Loucy (cell line): ENCODE data around the gene TMEM117.

Experiments
- H2AFZ ChIP-seq: fragments of 200-600 bp; sonication (generic); 2 replicates; pipeline ENCODE4 v1.6.0; 2016; ENCODE audit warnings: antibody characterized with exemption, mild to moderate bottlenecking, low read length, moderate library complexity
- H3F3A ChIP-seq: fragments of 200-600 bp; 2 replicates; pipeline ENCODE4 v1.6.0; 2016; ENCODE audit warnings: antibody characterized with exemption, low read depth, mild to moderate bottlenecking
- H3K27me3 ChIP-seq: fragments of 200-600 bp; sonication (generic); 2 replicates; pipeline ENCODE4 v1.6.1; 2014; ENCODE audit warnings: low read length, mild to moderate bottlenecking; ENCODE audit not compliant: insufficient read depth, poor library complexity, severe bottlenecking
- H3K36me3 ChIP-seq: fragments of 200-600 bp; sonication (generic); 2 replicates; pipeline ENCODE4 v1.6.1; 2016; ENCODE audit warnings: low read length; ENCODE audit not compliant: insufficient read depth
- H3K4me1 ChIP-seq: fragments of 200-600 bp; sonication (generic); 2 replicates; pipeline ENCODE4 v1.5.1; 2014; ENCODE audit warnings: low read length, mild to moderate bottlenecking; ENCODE audit not compliant: insufficient read depth, poor library complexity, severe bottlenecking
- H3K4me2 ChIP-seq: fragments of 200-600 bp; sonication (generic); 2 replicates; pipeline ENCODE4 v1.6.0; 2014; ENCODE audit warnings: antibody characterized with exemption, low read length, low read depth, mild to moderate bottlenecking; ENCODE audit not compliant: poor library complexity, severe bottlenecking
- H3K4me3 ChIP-seq: fragments of 200-600 bp; sonication (generic); 2 replicates; pipeline ENCODE4 v1.5.1; 2014; ENCODE audit warnings: low read length, mild to moderate bottlenecking, mixed read lengths; ENCODE audit not compliant: poor library complexity, severe bottlenecking
- H3K79me2 ChIP-seq: fragments of 200-600 bp; sonication (generic); 2 replicates; pipeline ENCODE4 v1.6.1; 2014; ENCODE audit warnings: low read length; ENCODE audit not compliant: insufficient read depth
- H3K9ac ChIP-seq: fragments of 200-600 bp; sonication (generic); 2 replicates; pipeline ENCODE4 v1.6.0; 2014; ENCODE audit warnings: mild to moderate bottlenecking, low read depth, low read length, moderate library complexity; ENCODE audit not compliant: poor library complexity, severe bottlenecking
- H3K9me2 ChIP-seq: fragments of 200-600 bp; sonication (generic); replicated peaks from 2 replicates; pipeline ENCODE4 v1.6.1; 2016; ENCODE audit warnings: low read depth, low read length, mixed read lengths
- H3K9me3 ChIP-seq: fragments of 200-600 bp; sonication (generic); 2 replicates; pipeline ENCODE4 v1.6.1; 2014; ENCODE audit warnings: mild to moderate bottlenecking, antibody characterized with exemption, low read length, low read depth; ENCODE audit not compliant: insufficient read depth
- H4K20me1 ChIP-seq: fragments of 200-600 bp; sonication (generic); 2 replicates; pipeline ENCODE4 v1.6.0; 2014; ENCODE audit warnings: antibody characterized with exemption, low read length, mild to moderate bottlenecking; ENCODE audit not compliant: insufficient read depth, poor library complexity, severe bottlenecking
- CTCF ChIP-seq: fragments of 200-600 bp; sonication (generic); conservative IDR thresholded peaks from 2 replicates; pipeline ENCODE4 v1.5.1; 2014; ENCODE audit warnings: mild to moderate bottlenecking, antibody characterized with exemption, low read length
- EZH2phosphoT487 ChIP-seq: fragments of 200-600 bp; IDR thresholded peaks from 2 replicates; pipeline ENCODE4 v1.6.1; 2018; ENCODE audit warnings: antibody characterized with exemption, mild to moderate bottlenecking, moderate library complexity, borderline replicate concordance

Gene TMEM117

GRCh38 chr12:44235674-44236073 lies 399.8 kb downstream of the TMEM117 start:
- no peaks in the 10 kb centered on the region for H3K9me2 ChIP-seq
- no peaks in the 10 kb centered on the region for H3K36me3 ChIP-seq
- no peaks in the 10 kb centered on the region for H3K4me1 ChIP-seq
- no peak overlapping the region for H3K4me3 ChIP-seq
- H3K4me2 ChIP-seq, result no peak overlapping the region
- H2AFZ ChIP-seq, result no peak overlapping the region
- no peaks in the 10 kb centered on the region for H3K27me3 ChIP-seq
- H3K9ac ChIP-seq, result no peak overlapping the region
- H3K9me3 ChIP-seq, result no peaks in the 10 kb centered on the region
- H3K79me2 ChIP-seq, result no peaks in the 10 kb centered on the region
- no peaks in the 10 kb centered on the region for H3F3A ChIP-seq
- H4K20me1 ChIP-seq, result no peaks in the 10 kb centered on the region
- TF ChIP-seq CTCF (no peak), EZH2phosphoT487 (no peak)

- Histone ChIP-seq H3K4me1 (no peaks in the 10 kb centered on the region), H3K4me3 (no peak overlapping the region), H3K36me3 (no peaks in the 10 kb centered on the region), H4K20me1 (no peaks in the 10 kb centered on the region), H3K4me2 (no peak overlapping the region), H3F3A (no peaks in the 10 kb centered on the region), H3K9me3 (no peaks in the 10 kb centered on the region), H3K9ac (no peak overlapping the region), H3K27me3 (no peaks in the 10 kb centered on the region), H3K9me2 (no peaks in the 10 kb centered on the region), H3K79me2 (no peaks in the 10 kb centered on the region), H2AFZ (no peak overlapping the region)
- TF ChIP-seq CTCF, result no peak
- TF ChIP-seq EZH2phosphoT487, result no peak
Measured at GRCh38 chr12:44240186-44240585, 404.3 kb downstream of the TMEM117 start.

GRCh38 chr12:44245932-44246331 lies 410.1 kb downstream of the TMEM117 start:
- Histone ChIP-seq H3K4me3 (no peak overlapping the region), H3K27me3 (no peaks in the 10 kb centered on the region), H3K9me3 (no peaks in the 10 kb centered on the region), H3F3A (no peaks in the 10 kb centered on the region), H4K20me1 (no peaks in the 10 kb centered on the region), H3K4me2 (no peak overlapping the region), H3K36me3 (no peaks in the 10 kb centered on the region), H2AFZ (no peak overlapping the region), H3K9ac (no peak overlapping the region), H3K4me1 (no peaks in the 10 kb centered on the region), H3K79me2 (no peaks in the 10 kb centered on the region), H3K9me2 (no peaks in the 10 kb centered on the region)
- TF ChIP-seq EZH2phosphoT487 (no peak), CTCF (no peak)
